GM12874 (cell line): Measurements from ENCODE around the gene RGL2.

ENCODE experiments used
- TF ChIP-seq, protein P1 (sequence below): IDR thresholded peaks from 2 replicates; pipeline ENCODE4 v1.5.1; 2011; ENCODE audit warnings: low read depth, mild to moderate bottlenecking, control low read depth, low read length, moderate library complexity; ENCODE audit not compliant: insufficient read depth

RGL2 gene

DNA sequence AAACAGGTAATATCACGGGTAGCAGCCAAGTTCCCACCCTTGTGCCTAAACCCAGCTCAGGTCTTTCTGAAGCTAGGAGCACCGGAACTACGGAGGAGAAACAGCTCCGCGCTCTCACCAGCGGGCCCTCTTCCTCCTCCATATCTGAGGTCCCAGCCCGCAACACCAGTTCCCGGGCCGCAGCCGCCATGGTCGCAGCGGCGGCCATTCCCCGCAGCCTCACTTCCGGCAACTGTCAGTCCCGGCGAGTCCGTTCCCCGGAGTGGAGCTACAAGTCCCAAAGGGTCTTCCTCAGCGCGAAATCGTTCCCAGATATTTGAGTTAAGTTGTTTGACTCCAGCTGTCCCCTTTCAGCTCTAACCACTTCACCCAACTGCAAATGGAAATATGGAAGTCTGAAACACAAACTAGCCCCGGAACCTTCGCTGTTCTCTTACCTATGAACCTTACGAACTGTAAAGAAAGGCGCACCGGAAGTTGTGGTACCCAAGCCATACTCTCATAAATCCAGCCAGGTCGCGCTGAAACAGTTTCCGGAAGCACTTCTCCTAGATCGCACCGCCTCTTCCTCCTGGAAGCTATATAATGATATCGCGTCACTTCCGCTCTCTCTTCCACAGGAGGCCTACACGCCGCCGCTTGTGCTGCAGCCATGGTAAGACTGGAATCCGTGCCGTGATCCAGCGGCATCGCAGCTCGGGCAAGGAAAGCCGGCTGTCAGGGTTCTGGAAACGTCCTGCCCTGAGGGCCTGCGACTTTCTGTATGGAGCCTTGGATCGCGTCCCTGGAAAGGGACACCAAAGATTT is 27.1 kb downstream of the RGL2 start, which contains the start of the genes RPS18 and VPS52:
RPS18 (plus strand) TSS at position 608 of the 807 bp plus-strand sequence; CDS start at position 653, 45 bp downstream.
VPS52 (minus strand) TSS at position 409 of the 807 bp plus-strand sequence; CDS start at position 208, 201 bp downstream.
- TF ChIP-seq, protein P1, sequence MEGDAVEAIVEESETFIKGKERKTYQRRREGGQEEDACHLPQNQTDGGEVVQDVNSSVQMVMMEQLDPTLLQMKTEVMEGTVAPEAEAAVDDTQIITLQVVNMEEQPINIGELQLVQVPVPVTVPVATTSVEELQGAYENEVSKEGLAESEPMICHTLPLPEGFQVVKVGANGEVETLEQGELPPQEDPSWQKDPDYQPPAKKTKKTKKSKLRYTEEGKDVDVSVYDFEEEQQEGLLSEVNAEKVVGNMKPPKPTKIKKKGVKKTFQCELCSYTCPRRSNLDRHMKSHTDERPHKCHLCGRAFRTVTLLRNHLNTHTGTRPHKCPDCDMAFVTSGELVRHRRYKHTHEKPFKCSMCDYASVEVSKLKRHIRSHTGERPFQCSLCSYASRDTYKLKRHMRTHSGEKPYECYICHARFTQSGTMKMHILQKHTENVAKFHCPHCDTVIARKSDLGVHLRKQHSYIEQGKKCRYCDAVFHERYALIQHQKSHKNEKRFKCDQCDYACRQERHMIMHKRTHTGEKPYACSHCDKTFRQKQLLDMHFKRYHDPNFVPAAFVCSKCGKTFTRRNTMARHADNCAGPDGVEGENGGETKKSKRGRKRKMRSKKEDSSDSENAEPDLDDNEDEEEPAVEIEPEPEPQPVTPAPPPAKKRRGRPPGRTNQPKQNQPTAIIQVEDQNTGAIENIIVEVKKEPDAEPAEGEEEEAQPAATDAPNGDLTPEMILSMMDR: no peak

DNA sequence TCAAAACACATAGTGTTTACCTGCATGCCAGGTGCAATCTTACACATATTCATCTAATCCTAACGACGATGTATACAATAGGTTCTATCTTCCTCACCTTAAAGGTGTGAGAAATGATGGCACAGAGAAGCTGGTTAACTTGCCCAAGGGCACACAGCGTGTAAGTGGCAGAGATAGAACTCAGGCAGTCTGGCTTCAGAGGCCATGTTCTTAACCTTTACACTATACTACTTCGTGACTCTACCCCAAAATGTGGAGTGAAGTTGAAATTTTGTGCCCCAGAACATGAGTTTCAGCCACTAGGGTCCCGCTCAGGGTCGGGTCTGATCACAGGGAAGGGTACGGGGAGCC is 27.6 kb downstream of the RGL2 start:
- TF ChIP-seq, protein P1: no peak

DNA sequence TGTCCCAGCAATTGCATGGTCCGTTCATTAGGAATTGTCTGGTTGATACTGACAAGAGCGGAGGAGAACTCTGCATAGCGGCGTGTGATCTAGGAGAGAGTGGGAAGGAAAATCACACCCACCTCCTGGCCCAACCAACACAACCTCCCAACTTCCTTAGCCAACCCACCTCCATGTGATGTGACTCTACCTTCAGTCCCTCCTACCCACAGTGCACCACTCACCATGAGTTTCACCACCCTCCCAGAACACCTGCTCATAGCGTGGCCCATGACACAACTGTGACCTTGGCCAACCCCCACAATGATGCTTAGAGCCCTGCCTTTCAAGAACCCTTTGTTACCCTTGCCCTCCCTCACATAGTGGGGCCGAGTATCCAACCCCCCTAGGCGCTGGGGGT is 34.7 kb downstream of the RGL2 start:
- TF ChIP-seq, protein P1: no peak

DNA sequence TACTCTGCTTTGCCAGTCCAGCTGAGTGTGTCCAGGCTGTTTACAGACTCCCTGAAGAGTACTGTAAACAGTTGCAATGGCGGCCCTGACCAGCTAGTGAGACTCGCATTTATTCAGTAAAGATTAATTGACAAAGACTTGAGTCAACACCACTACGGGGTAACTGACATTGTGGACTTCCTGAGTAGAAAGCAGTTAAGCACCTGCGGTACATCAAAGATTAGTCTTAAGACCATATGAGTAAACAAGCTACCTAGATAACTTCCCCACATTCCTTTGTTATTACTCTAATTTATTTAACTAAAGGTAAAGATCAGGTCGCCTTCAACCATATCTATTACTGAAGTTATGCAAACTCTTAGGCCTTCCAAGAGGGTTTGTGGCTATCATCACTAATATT is 39.7 kb downstream of the RGL2 start:
- TF ChIP-seq, protein P1: no peak

DNA sequence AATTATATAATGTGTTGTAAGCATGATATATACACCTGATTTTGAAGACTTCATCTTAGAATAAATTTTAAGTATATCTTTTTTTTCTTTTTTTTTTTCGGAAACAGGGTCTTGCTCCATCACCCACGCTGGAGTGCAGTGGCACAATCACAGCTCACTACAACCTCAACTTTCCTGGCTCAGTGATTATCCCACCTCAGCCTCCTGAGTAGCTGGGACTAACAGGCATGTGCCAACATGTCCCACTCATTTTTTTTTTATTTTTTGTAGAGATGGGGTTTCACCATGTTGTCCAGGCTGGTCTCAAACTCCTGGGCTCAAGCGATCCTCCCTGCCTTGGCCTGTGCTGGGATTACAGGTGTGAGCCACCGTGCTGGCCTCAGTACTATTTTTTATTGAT is 44.2 kb downstream of the RGL2 start:
- TF ChIP-seq, protein P1: no peak

DNA sequence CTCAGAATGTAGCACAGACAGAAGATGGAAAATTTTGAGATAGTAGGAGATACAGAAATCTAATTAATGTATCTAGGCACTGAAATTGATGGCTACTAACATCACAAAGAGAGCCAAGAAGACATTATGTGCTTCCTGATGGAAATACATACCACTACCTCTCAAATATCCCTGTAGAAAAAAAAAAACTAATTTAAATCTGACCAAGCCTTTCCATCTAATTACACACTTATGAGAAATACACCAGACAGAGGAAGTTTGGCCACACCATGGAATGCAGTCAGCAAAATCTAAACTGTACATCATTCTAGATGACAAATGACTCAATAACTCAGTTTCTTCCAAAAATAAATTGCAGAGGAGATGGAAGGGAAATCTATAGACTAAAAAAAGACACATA is 46.0 kb downstream of the RGL2 start:
- TF ChIP-seq, protein P1: no peak

DNA sequence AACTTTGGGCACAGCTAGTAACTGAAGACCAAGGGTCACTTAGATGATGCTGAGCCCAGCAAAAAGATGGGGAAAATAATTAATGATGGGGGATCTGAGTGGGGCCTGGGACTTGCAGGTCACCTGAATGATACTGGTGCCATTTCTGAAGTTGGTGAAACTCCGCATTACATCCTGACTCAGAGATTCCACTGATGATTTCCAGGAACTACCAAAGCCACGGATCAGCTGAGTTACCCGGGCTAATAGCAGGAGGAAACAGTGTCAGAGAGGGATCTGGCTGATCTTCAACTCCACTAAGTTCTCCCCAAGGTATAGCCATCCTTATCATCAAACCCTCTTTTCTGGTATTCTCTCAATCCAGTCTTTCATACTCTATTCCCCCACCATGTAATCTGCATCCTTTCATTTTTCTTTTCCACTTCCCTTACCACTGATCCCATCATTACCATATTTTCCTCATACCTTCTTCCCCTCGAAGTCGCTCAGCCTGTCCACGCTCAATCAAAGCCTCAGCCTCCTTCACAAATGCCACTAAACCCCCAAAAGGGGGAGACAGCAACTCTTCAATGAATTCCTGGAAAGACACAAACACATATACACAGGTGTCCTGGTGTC is 47.2 kb downstream of the RGL2 start:
- TF ChIP-seq, protein P1: no peak
